Measurements from ENCODE around the gene NPDC1.

NPDC1 gene

GRCh38 chr9:136990242-136990911 is 55.6 kb downstream of the NPDC1 start:
- no peak for DNase-seq

All from bone marrow (tissue), 2 donors.